ENCODE results near the gene PPARG.

Gene PPARG

GRCh38 chr3:12413721-12414255 lies 124.9 kb downstream of the PPARG start:
- DNase-seq (ENCODE audit: low spot score): no peak

GRCh38 chr3:12415014-12415680 lies 126.3 kb downstream of the PPARG start:
- DNase-seq (ENCODE audit: low spot score): no peak

- DNase-seq (ENCODE audit: low spot score): no peak
Measured at GRCh38 chr3:12416731-12417130, 127.9 kb downstream of the PPARG start.

GRCh38 chr3:12420393-12420792 lies 131.5 kb downstream of the PPARG start:
- DNase-seq (ENCODE audit: low spot score): no peak

GRCh38 chr3:12421132-12421531 lies 132.3 kb downstream of the PPARG start:
- no peak for DNase-seq (ENCODE audit: low spot score)

- DNase-seq (ENCODE audit: low spot score): no peak
Measured at GRCh38 chr3:12423131-12423530, 134.3 kb downstream of the PPARG start.

GRCh38 chr3:12423918-12424630 lies 135.2 kb downstream of the PPARG start:
- DNase-seq (ENCODE audit: low spot score): no peak

- no peak for DNase-seq (ENCODE audit: low spot score)
Measured at GRCh38 chr3:12424635-12425319, 135.9 kb downstream of the PPARG start.

- no peak for DNase-seq (ENCODE audit: low spot score)
Measured at GRCh38 chr3:12425850-12426579, 137.1 kb downstream of the PPARG start.

- no peak for DNase-seq (ENCODE audit: low spot score)
Measured at GRCh38 chr3:12427551-12427950, 138.7 kb downstream of the PPARG start.

- DNase-seq (ENCODE audit: low spot score): no peak
Measured at GRCh38 chr3:12428126-12428525, 139.3 kb downstream of the PPARG start.

GRCh38 chr3:12430086-12430485 lies 141.2 kb downstream of the PPARG start:
- no peak for DNase-seq (ENCODE audit: low spot score)

- DNase-seq (ENCODE audit: low spot score): no peak
Measured at GRCh38 chr3:12433823-12434222, 145.0 kb downstream of the PPARG start.

- no peak for DNase-seq (ENCODE audit: low spot score)
Measured at GRCh38 chr3:12436514-12437220, 147.8 kb downstream of the PPARG start.

- no peak for DNase-seq (ENCODE audit: low spot score)
Measured at GRCh38 chr3:12437221-12437605, 148.3 kb downstream of the PPARG start.

- DNase-seq (ENCODE audit: low spot score): no peak
Measured at GRCh38 chr3:12437861-12438260, 149.0 kb downstream of the PPARG start.

GRCh38 chr3:12438318-12438717 lies 149.4 kb downstream of the PPARG start:
- no peak for DNase-seq (ENCODE audit: low spot score)

GRCh38 chr3:12439161-12439940 lies 150.5 kb downstream of the PPARG start:
- DNase-seq (ENCODE audit: low spot score): no peak

- DNase-seq (ENCODE audit: low spot score): no peak
Measured at GRCh38 chr3:12440927-12441714, 152.3 kb downstream of the PPARG start.
